ENCODE measurements around the gene LHFPL2.

GRCh38 chr5:78594021-78594420 is 54.6 kb downstream of the LHFPL2 start:
- TF ChIP-seq CTCF (IDR thresholded peaks at IDR 0.05 in 8 of 11, conservative IDR thresholded peaks at IDR 0.05 in 3 of 11) (no peak), POLR2A (IDR thresholded peaks at IDR 0.05) (no peak), POLR2AphosphoS5 (IDR thresholded peaks at IDR 0.05) (no peak)

All from spleen (tissue), 7 donors.